Stimulated activated naive CD8-positive, alpha-beta T cell treated with anti-CD3 and anti-CD28 coated beads, Interleukin-15, Interleukin-2, amounts not matched to agents 100 ng/mL and 50 ng/mL, for 24 hours (primary cell): Measurements from ENCODE around the gene ZBTB34.

Experiments
- H3K27ac Mint-ChIP-seq: one replicate; pipeline ENCODE4 v1.8.0; 2021; ENCODE audit warnings: mild to moderate bottlenecking, mixed read lengths
- H3K27me3 Mint-ChIP-seq: one replicate; pipeline ENCODE4 v1.8.0; 2021; ENCODE audit warnings: mixed read lengths
- H3K36me3 Mint-ChIP-seq: one replicate; pipeline ENCODE4 v1.8.0; 2021; ENCODE audit warnings: low read depth, mixed read lengths
- H3K4me1 Mint-ChIP-seq: one replicate; pipeline ENCODE4 v1.8.0; 2021; ENCODE audit warnings: low read depth, mixed read lengths
- H3K4me3 Mint-ChIP-seq: one replicate; pipeline ENCODE4 v1.8.0; 2021; ENCODE audit warnings: mild to moderate bottlenecking, mixed read lengths
- H3K9me3 Mint-ChIP-seq: one replicate; pipeline ENCODE4 v1.8.0; 2021; ENCODE audit warnings: mixed read lengths

The ZBTB34 gene

GRCh38 chr9:126914458-126915280, 54.2 kb downstream of the ZBTB34 start, which contains the start of gene RALGPS1:
RALGPS1 (plus strand) TSS chr9:126914782; CDS start chr9:126962290, 47,508 bp downstream.
- H3K27me3 Mint-ChIP-seq: peaks cover 21% of the 10 kb centered on the region
- peaks cover 4% of the 10 kb centered on the region for H3K4me1 Mint-ChIP-seq
- peak within 1 kb of the TSS; percentile 76 for H3K4me3 Mint-ChIP-seq
- H3K36me3 Mint-ChIP-seq: no peaks in the 10 kb centered on the region
- peaks cover 6% of the 10 kb centered on the region for H3K9me3 Mint-ChIP-seq
- H3K27ac Mint-ChIP-seq: no peak within 1 kb of the TSS

- H3K9me3 Mint-ChIP-seq: peaks cover 6% of the 10 kb centered on the region
- peaks cover 4% of the 10 kb centered on the region for H3K4me1 Mint-ChIP-seq
- H3K27ac Mint-ChIP-seq: no peak overlapping the region
- peaks cover 21% of the 10 kb centered on the region for H3K27me3 Mint-ChIP-seq
- H3K4me3 Mint-ChIP-seq: peak overlapping the region; percentile 36
- H3K36me3 Mint-ChIP-seq: no peaks in the 10 kb centered on the region
These were observed 54.9 kb downstream of the ZBTB34 start for GRCh38 chr9:126915281-126915816.

GRCh38 chr9:126915846-126916543, 55.6 kb downstream of the ZBTB34 start:
- peaks cover 6% of the 10 kb centered on the region for H3K9me3 Mint-ChIP-seq
- H3K4me3 Mint-ChIP-seq: peak overlapping the region; percentile 36
- H3K27ac Mint-ChIP-seq: no peak overlapping the region
- peaks cover 4% of the 10 kb centered on the region for H3K4me1 Mint-ChIP-seq
- no peaks in the 10 kb centered on the region for H3K36me3 Mint-ChIP-seq
- H3K27me3 Mint-ChIP-seq: peaks cover 21% of the 10 kb centered on the region

GRCh38 chr9:126916909-126917308, 56.5 kb downstream of the ZBTB34 start:
- Mint-ChIP-seq H3K27ac (no peak overlapping the region), H3K4me3 (no peak overlapping the region), H3K4me1 (peaks cover 4% of the 10 kb centered on the region), H3K36me3 (no peaks in the 10 kb centered on the region), H3K27me3 (peaks cover 16% of the 10 kb centered on the region), H3K9me3 (peaks cover 4% of the 10 kb centered on the region)

- Mint-ChIP-seq H3K27me3 (no peaks in the 10 kb centered on the region), H3K4me1 (peaks cover 4% of the 10 kb centered on the region), H3K4me3 (no peak overlapping the region), H3K27ac (no peak overlapping the region), H3K36me3 (no peaks in the 10 kb centered on the region), H3K9me3 (no peaks in the 10 kb centered on the region)
These were observed 58.8 kb downstream of the ZBTB34 start for GRCh38 chr9:126919193-126919592.

GRCh38 chr9:126925876-126926275, 65.4 kb downstream of the ZBTB34 start:
- Mint-ChIP-seq H3K27ac (no peak overlapping the region), H3K4me1 (no peaks in the 10 kb centered on the region), H3K27me3 (no peaks in the 10 kb centered on the region), H3K36me3 (no peaks in the 10 kb centered on the region), H3K9me3 (no peaks in the 10 kb centered on the region), H3K4me3 (no peak overlapping the region)

GRCh38 chr9:126926364-126926763, 65.9 kb downstream of the ZBTB34 start:
- Mint-ChIP-seq H3K27me3 (no peaks in the 10 kb centered on the region), H3K36me3 (no peaks in the 10 kb centered on the region), H3K4me3 (no peak overlapping the region), H3K9me3 (no peaks in the 10 kb centered on the region), H3K27ac (no peak overlapping the region), H3K4me1 (no peaks in the 10 kb centered on the region)

- no peaks in the 10 kb centered on the region for H3K36me3 Mint-ChIP-seq
- no peaks in the 10 kb centered on the region for H3K4me1 Mint-ChIP-seq
- H3K27me3 Mint-ChIP-seq: no peaks in the 10 kb centered on the region
- H3K4me3 Mint-ChIP-seq: no peak overlapping the region
- no peaks in the 10 kb centered on the region for H3K9me3 Mint-ChIP-seq
- no peak overlapping the region for H3K27ac Mint-ChIP-seq
These were observed 67.0 kb downstream of the ZBTB34 start for GRCh38 chr9:126927419-126927818.

GRCh38 chr9:126932871-126933321, 72.5 kb downstream of the ZBTB34 start:
- Mint-ChIP-seq H3K4me3 (no peak overlapping the region), H3K36me3 (no peaks in the 10 kb centered on the region), H3K27me3 (no peaks in the 10 kb centered on the region), H3K27ac (no peak overlapping the region), H3K4me1 (no peaks in the 10 kb centered on the region), H3K9me3 (no peaks in the 10 kb centered on the region)

- H3K27me3 Mint-ChIP-seq: no peaks in the 10 kb centered on the region
- no peaks in the 10 kb centered on the region for H3K9me3 Mint-ChIP-seq
- no peak overlapping the region for H3K27ac Mint-ChIP-seq
- no peak overlapping the region for H3K4me3 Mint-ChIP-seq
- H3K36me3 Mint-ChIP-seq: no peaks in the 10 kb centered on the region
- H3K4me1 Mint-ChIP-seq: no peaks in the 10 kb centered on the region
These were observed 73.0 kb downstream of the ZBTB34 start for GRCh38 chr9:126933334-126933980.

- no peaks in the 10 kb centered on the region for H3K36me3 Mint-ChIP-seq
- H3K9me3 Mint-ChIP-seq: no peaks in the 10 kb centered on the region
- no peaks in the 10 kb centered on the region for H3K27me3 Mint-ChIP-seq
- no peaks in the 10 kb centered on the region for H3K4me1 Mint-ChIP-seq
- H3K27ac Mint-ChIP-seq: no peak overlapping the region
- H3K4me3 Mint-ChIP-seq: no peak overlapping the region
These were observed 74.0 kb downstream of the ZBTB34 start for GRCh38 chr9:126934441-126934840.
